Measurements from ENCODE around the gene OR2T8.

Gene OR2T8

GRCh38 chr1:247964933-247965332, 44.9 kb downstream of the OR2T8 start, which contains the start of gene OR2AK2:
Gene OR2AK2 (plus strand): TSS chr1:247965233. CDS start chr1:247965377, 144 bp downstream.
- no peak within 1 kb of the TSS for H3K4me2 ChIP-seq (ENCODE audit: low read depth, low read length)

GRCh38 chr1:247966532-247967204, 46.6 kb downstream of the OR2T8 start:
- peak overlapping the region; percentile 64 for H3K4me2 ChIP-seq (ENCODE audit: low read depth, low read length)
- H3F3A ChIP-seq (ENCODE audit: insufficient read depth, low read length), result no peaks in the 10 kb centered on the region
- no peaks in the 10 kb centered on the region for H3K27me3 ChIP-seq (replicated peaks; ENCODE audit: insufficient read depth, low read length)
- no peaks in the 10 kb centered on the region for H3K79me2 ChIP-seq (ENCODE audit: low read length)
- no peak overlapping the region for H3K27ac ChIP-seq (ENCODE audit: low read length)
- peak overlapping the region; percentile 51 for H2AFZ ChIP-seq (ENCODE audit: low read length)
- no peaks in the 10 kb centered on the region for H3K9me2 ChIP-seq (replicated peaks; ENCODE audit: insufficient read depth, low read length)
- no peaks in the 10 kb centered on the region for H3K4me1 ChIP-seq (ENCODE audit: low read length)
- no peaks in the 10 kb centered on the region for H3K36me3 ChIP-seq (replicated peaks; ENCODE audit: insufficient read depth, low read length)
- no peaks in the 10 kb centered on the region for H3K9me3 ChIP-seq (replicated peaks; ENCODE audit: insufficient read depth, low read length)
- DNase-seq, result peak; percentile 28
- TF ChIP-seq EZH2phosphoT487 (IDR thresholded peaks at IDR 0.05; ENCODE audit: low read length) (no peak), CTCF (IDR thresholded peaks at IDR 0.05; ENCODE audit: low read length) (no peak), EZH2 (optimal IDR thresholded peaks at IDR 0.05; ENCODE audit: low read depth, low read length) (no peak)
- H4K20me1 ChIP-seq (ENCODE audit: insufficient read depth, low read length), result no peaks in the 10 kb centered on the region
- no peak overlapping the region for H3K9ac ChIP-seq (ENCODE audit: low read length)
- peak overlapping the region; percentile 51 for H3K4me3 ChIP-seq (ENCODE audit: low read length)

More at GRCh38 chr1:247964933-247965332, 44.9 kb downstream of the OR2T8 start, which contains the start of gene OR2AK2:
- TF ChIP-seq EZH2 (optimal IDR thresholded peaks at IDR 0.05; ENCODE audit: low read depth, low read length), result no peak
- Histone ChIP-seq H3K9me2 (replicated peaks; ENCODE audit: insufficient read depth, low read length) (no peaks in the 10 kb centered on the region), H3K9ac (ENCODE audit: low read length) (no peak within 1 kb of the TSS), H3F3A (ENCODE audit: insufficient read depth, low read length) (no peaks in the 10 kb centered on the region), H3K27ac (ENCODE audit: low read length) (no peak within 1 kb of the TSS), H3K79me2 (ENCODE audit: low read length) (no peaks in the 10 kb centered on the region), H2AFZ (ENCODE audit: low read length) (no peak within 1 kb of the TSS), H3K9me3 (replicated peaks; ENCODE audit: insufficient read depth, low read length) (no peaks in the 10 kb centered on the region), H3K27me3 (replicated peaks; ENCODE audit: insufficient read depth, low read length) (no peaks in the 10 kb centered on the region), H3K4me3 (ENCODE audit: low read length) (no peak within 1 kb of the TSS), H4K20me1 (ENCODE audit: insufficient read depth, low read length) (no peaks in the 10 kb centered on the region), H3K36me3 (replicated peaks; ENCODE audit: insufficient read depth, low read length) (no peaks in the 10 kb centered on the region), H3K4me1 (ENCODE audit: low read length) (no peaks in the 10 kb centered on the region)
- DNase-seq, result no peak
